Measurements from ENCODE around the gene CEPT1. TPM values are rescaled to one million over a fixed set of nuclear protein-coding genes. Genes with fewer than 3 reads are reported as not detected.
"Not testable (repeated sequence)": the region's sequence is repeated elsewhere in the genome, so short reads cannot be mapped to it uniquely, and the experiment has no call there.

CEPT1 gene
- total and polyA plus RNA-seq, 10 of the 15 experiments (the other 5 are each of a cell fraction or from before 2014, with no cell fraction given), result 29.4 to 77.9 (median 54.8) TPM

GRCh38 chr1:111139956-111140679 is at the start of gene CEPT1, which contains the start of gene DRAM2 (continued):
- TF ChIP-seq NFYA (IDR thresholded peaks at IDR 0.05; ENCODE audit: borderline replicate concordance, low read depth, low read length), result no peak
- peak; percentile 72 for TF ChIP-seq ZBED1 (IDR thresholded peaks at IDR 0.05; ENCODE audit: borderline replicate concordance)
- peak; percentile 41; the same call in 1 of the 2 replicates for TF ChIP-seq POLR2AphosphoS2 (IDR thresholded peaks at IDR 0.05; ENCODE audit: low read depth, low read length)
- TF ChIP-seq DPF2 (IDR thresholded peaks at IDR 0.05), result peak; percentile 59; the same call in 1 of the 2 replicates
- peak; percentile 22; the same call in 1 of the 2 replicates for TF ChIP-seq RUNX3 (IDR thresholded peaks at IDR 0.05; ENCODE audit: low read length)
- peak; percentile 30; the same call in 1 of the 2 replicates for TF ChIP-seq MAX (IDR thresholded peaks at IDR 0.05; ENCODE audit: low read depth, low read length)
- peak; percentile 82; the same call in 1 of the 2 replicates for TF ChIP-seq TAF1 (IDR thresholded peaks at IDR 0.05; ENCODE audit: borderline replicate concordance, low read depth, low read length)
- no peak for TF ChIP-seq PRDM15 (CRISPR knock-in tag; IDR thresholded peaks at IDR 0.05)
- TF ChIP-seq BCL3 (IDR thresholded peaks at IDR 0.05; ENCODE audit: borderline replicate concordance, insufficient read depth, low read depth, low read length, poor library complexity, severe bottlenecking), result peak; percentile 21
- 0 out of 2 replicates have a peak, but pooled peaks have one; percentile 47 for TF ChIP-seq NR2F1 (conservative IDR thresholded peaks at IDR 0.05)
- peak; percentile 24; the same call in 1 of the 2 replicates for TF ChIP-seq HCFC1 (IDR thresholded peaks at IDR 0.05; ENCODE audit: low read length)
- no peak for TF ChIP-seq HSF1 (IDR thresholded peaks at IDR 0.05; ENCODE audit: low read depth, low read length)
- TF ChIP-seq E2F4 (IDR thresholded peaks at IDR 0.05; ENCODE audit: low read depth, low read length), result peak; percentile 42; the same call in 1 of the 2 replicates
- TF ChIP-seq KLF5 (IDR thresholded peaks at IDR 0.05; ENCODE audit: partially characterized antibody), result peak; percentile 59

- 71% methylated on average over 3 of the region's 3 CpGs for WGBS (ENCODE audit: insufficient coverage, insufficient replicate concordance, low lambda C conversion rate, missing lambda C conversion rate)
Observed at GRCh38 chr1:111095421-111095820, 44.6 kb upstream of the CEPT1 start.

More at GRCh38 chr1:111095421-111095820, 44.6 kb upstream of the CEPT1 start:
- BruUV-seq (replicated peaks); H3K9ac ChIP-seq (ENCODE audit: control insufficient read depth, insufficient read depth, low read length); CTCF ChIA-PET; DNase-seq (ENCODE audit: low read depth, low spot score); H3K79me2 ChIP-seq (ENCODE audit: control insufficient read depth, insufficient read depth, low read length); H3K27me3 ChIP-seq (replicated peaks in 1 of 2; ENCODE audit: control insufficient read depth in 2 of 2, insufficient read depth in 2 of 2, low read length in 1 of 2); in situ Hi-C loops (cut with MboI); intact Hi-C loops (cut with micrococcal nuclease; ENCODE audit: unreplicated experiment); H3K4me1 ChIP-seq (ENCODE audit: control insufficient read depth, insufficient read depth, low read length); H3K4me2 ChIP-seq (ENCODE audit: control insufficient read depth, insufficient read depth); H2AFZ ChIP-seq (ENCODE audit: control insufficient read depth, low read depth, low read length); FAIRE-seq; H3K9me3 ChIP-seq (replicated peaks; ENCODE audit: control insufficient read depth, insufficient read depth, low read length); H3K36me3 ChIP-seq (ENCODE audit: control insufficient read depth in 2 of 2, insufficient read depth in 2 of 2, low read length in 1 of 2); H3K4me3 ChIP-seq; H3K27ac ChIP-seq (ENCODE audit: control insufficient read depth, insufficient read depth); H4K20me1 ChIP-seq (ENCODE audit: control insufficient read depth, insufficient read depth); POLR2A ChIA-PET; RAD21 ChIA-PET (ENCODE audit: unreplicated experiment); ATAC-seq; SMC1A ChIA-PET (ENCODE audit: uncharacterized antibody, unreplicated experiment): not testable (repeated sequence)

Measured in GM12878 (cell line).